A549 (cell line): Measurements from ENCODE around the gene PCNX2. TPM values are rescaled to one million over a fixed set of nuclear protein-coding genes. Genes with fewer than 3 reads are reported as not detected.

Experiments used
- ATAC-seq, 2 experiments: fragments of 200-7000 bp in 1 of 2; fragments of >200 bp in 1 of 2; cut with Nextera tagmentation in 1 of 2; cut with Tn5 transposase in 1 of 2; 3 replicates each; pipeline versions ENCODE4 v1.8.0 to v1.9.1; 2018 to 2020; ENCODE audit warnings: mild to moderate bottlenecking in 1 of 2, moderate library complexity in 1 of 2
- CTCF ChIA-PET: fragments of 300-600 bp; sonication (Branson Sonifier 250); formaldehyde crosslinking; extraction: SDS; loops from one replicate; lab custom pipeline; 2021; ENCODE audit warnings: antibody characterized with exemption, inconsistent platforms; lab: Yijun Ruan, JAX
- POLR2A ChIA-PET: fragments of 350-600 bp; formaldehyde crosslinking; extraction: SDS; loops from one replicate; lab custom pipeline; 2021; ENCODE audit warnings: antibody characterized with exemption, inconsistent platforms; lab: Yijun Ruan, JAX
- DNase-seq, 2 experiments: peaks; one replicate each; pipeline versions ENCODE4 v3.0.0 to v3.0.0-alpha.2; 2011 to 2016; ENCODE audit warnings: low read depth in 1 of 2, low spot score in 1 of 2
- FAIRE-seq: peaks from 2 replicates; lab custom pipeline; 2011; peaks lifted over from hg19 to GRCh38; lab: Jason Lieb, UNC
- H3K27ac ChIP-seq, 2 experiments: fragments of >200 bp; sonication (Bioruptor Twin); formaldehyde crosslinking; 3 replicates each; pipeline ENCODE4 v1.5.1; 2016 to 2017
- H3K4me1 ChIP-seq: fragments of >200 bp; sonication (Bioruptor Twin); formaldehyde crosslinking; 3 replicates; pipeline ENCODE4 v1.6.1; 2016
- H3K4me2 ChIP-seq: fragments of >200 bp; sonication (Bioruptor Twin); formaldehyde crosslinking; 3 replicates; pipeline ENCODE4 v1.6.1; 2016
- H3K4me3 ChIP-seq: fragments of >200 bp; sonication (Bioruptor Twin); formaldehyde crosslinking; 3 replicates; pipeline ENCODE4 v1.5.1; 2016
- H3K9me3 ChIP-seq: fragments of >200 bp; sonication (Bioruptor Twin); formaldehyde crosslinking; 3 replicates; pipeline ENCODE4 v1.6.1; 2016
- BHLHE40 ChIP-seq: IDR thresholded peaks from 2 replicates; pipeline ENCODE4 v1.6.1; 2012; ENCODE audit warnings: low read depth, low read length, inconsistent platforms
- CEBPB ChIP-seq, 2 experiments: fragments of >200 bp in 1 of 2; sonication (Bioruptor Twin) in 1 of 2; formaldehyde crosslinking in 1 of 2; IDR thresholded peaks; 2 replicates each; pipeline ENCODE4 v1.6.1; 2012 to 2016
- CHD4 ChIP-seq: fragments of 200-600 bp; sonication (generic); IDR thresholded peaks from 2 replicates; pipeline ENCODE4 v1.6.1; 2016; ENCODE audit warnings: antibody characterized with exemption, mild to moderate bottlenecking, borderline replicate concordance
- EHMT2 ChIP-seq: fragments of 200-600 bp; sonication (generic); IDR thresholded peaks from 2 replicates; pipeline ENCODE4 v1.6.1; 2016; ENCODE audit warnings: antibody characterized with exemption, low read depth, mild to moderate bottlenecking, moderate library complexity
- EP300 ChIP-seq, 2 experiments: fragments of >200 bp; sonication (Bioruptor Twin); formaldehyde crosslinking; IDR thresholded peaks; 2 replicates in 1 of 2; 3 replicates in 1 of 2; pipeline ENCODE4 v1.6.1; 2016 to 2017
- FOXS1 ChIP-seq: fragments of 250-450 bp; sonication (Bioruptor Pico); IDR thresholded peaks from 2 replicates; pipeline ENCODE4 v1.5.0; 2020; ENCODE audit warnings: mild to moderate bottlenecking, moderate library complexity
- GATA3 ChIP-seq: IDR thresholded peaks from 2 replicates; pipeline ENCODE4 v1.6.1; 2012; ENCODE audit warnings: borderline replicate concordance
- HMGXB4 ChIP-seq: fragments of 250-450 bp; sonication (Bioruptor Pico); IDR thresholded peaks from 2 replicates; pipeline ENCODE4 v1.5.0; 2021; ENCODE audit warnings: mild to moderate bottlenecking, moderate library complexity, borderline replicate concordance
- HOXA7 ChIP-seq: fragments of 250-450 bp; sonication (Bioruptor Pico); IDR thresholded peaks from 2 replicates; pipeline ENCODE4 v1.5.0; 2020; ENCODE audit warnings: mild to moderate bottlenecking, moderate library complexity
- HOXB13 ChIP-seq: fragments of 250-450 bp; sonication (Bioruptor Pico); IDR thresholded peaks from 2 replicates; pipeline ENCODE4 v1.5.0; 2020; ENCODE audit warnings: low read depth, mild to moderate bottlenecking, moderate library complexity
- JUNB ChIP-seq: fragments of >200 bp; sonication (Bioruptor Twin); formaldehyde crosslinking; IDR thresholded peaks from 2 replicates; pipeline ENCODE4 v1.6.1; 2016
- KDM5A ChIP-seq: fragments of 200-600 bp; sonication (generic); IDR thresholded peaks from 2 replicates; pipeline ENCODE4 v1.6.1; 2016; ENCODE audit warnings: antibody characterized with exemption, mild to moderate bottlenecking
- MAFK ChIP-seq: fragments of 450-650 bp; IDR thresholded peaks from 2 replicates; pipeline ENCODE4 v1.6.1; 2014; ENCODE audit not compliant: partially characterized antibody
- MAZ ChIP-seq: fragments of 150-350 bp; IDR thresholded peaks from 2 replicates; pipeline ENCODE4 v1.6.1; 2014; ENCODE audit warnings: antibody characterized with exemption, low read depth, low read length, borderline replicate concordance
- NR3C1 ChIP-seq: fragments of >200 bp; sonication (Bioruptor Twin); formaldehyde crosslinking; IDR thresholded peaks from 3 replicates; pipeline ENCODE4 v1.6.1; 2017
- POLR2AphosphoS2 ChIP-seq: conservative IDR thresholded peaks from 2 replicates; pipeline ENCODE4 v1.6.1; 2012; ENCODE audit warnings: low read length, improper control_type of control experiment, inconsistent platforms
- RAD21 ChIP-seq, 2 experiments: fragments of >200 bp in 1 of 2; sonication (Bioruptor Twin) in 1 of 2; formaldehyde crosslinking in 1 of 2; IDR thresholded peaks in 1 of 2; conservative IDR thresholded peaks in 1 of 2; 2 replicates in 1 of 2; 3 replicates in 1 of 2; pipeline ENCODE4 v1.6.1; 2012 to 2018; ENCODE audit warnings: inconsistent platforms in 1 of 2
- RCOR1 ChIP-seq: fragments of 150-350 bp; IDR thresholded peaks from 2 replicates; pipeline ENCODE4 v1.6.1; 2014; ENCODE audit warnings: antibody characterized with exemption, low read length, low read depth
- REST ChIP-seq: fragments of 200-600 bp; sonication (generic); IDR thresholded peaks from 2 replicates; pipeline ENCODE4 v1.6.1; 2016; ENCODE audit warnings: antibody characterized with exemption, mild to moderate bottlenecking, moderate library complexity
- RFX5 ChIP-seq: fragments of 450-650 bp; IDR thresholded peaks from 2 replicates; pipeline ENCODE4 v1.7.1; 2014; ENCODE audit warnings: antibody characterized with exemption, mild to moderate bottlenecking, moderate library complexity
- RNF2 ChIP-seq: fragments of 200-600 bp; sonication (generic); IDR thresholded peaks from 2 replicates; pipeline ENCODE4 v1.6.1; 2016; ENCODE audit warnings: low read depth, mild to moderate bottlenecking, antibody characterized with exemption, moderate library complexity, borderline replicate concordance
- SMC3 ChIP-seq: fragments of >200 bp; sonication (Bioruptor Twin); formaldehyde crosslinking; IDR thresholded peaks from 3 replicates; pipeline ENCODE4 v1.6.1; 2018; ENCODE audit warnings: inconsistent platforms
- TFCP2L1 ChIP-seq: fragments of 250-450 bp; sonication (Bioruptor Pico); IDR thresholded peaks from 2 replicates; pipeline ENCODE4 v1.5.0; 2021; ENCODE audit warnings: mild to moderate bottlenecking
- USF2 ChIP-seq: fragments of 450-650 bp; IDR thresholded peaks from 2 replicates; pipeline ENCODE4 v1.6.1; 2014; ENCODE audit warnings: antibody characterized with exemption
- ZFP36 ChIP-seq: fragments of 450-650 bp; IDR thresholded peaks from 2 replicates; pipeline ENCODE4 v1.6.1; 2014; ENCODE audit warnings: borderline replicate concordance; ENCODE audit not compliant: partially characterized antibody
- WGBS: methylation state at CpG from one replicate; pipeline ENCODE4 v1.1.6; 2017; ENCODE audit errors: missing lambda C conversion rate; 5-methylcytosine and 5-hydroxymethylcytosine counted together
- polyA plus RNA-seq, 4 experiments: library from polyadenylated mRNA; depleted of rRNA in 3 of 4; stranded (reverse); fragments of >200 nt; fragmentation: RNase III in 1 of 4; extraction: RNeasy Plus Mini Kit Qiagen cat#74134 plus additional on column Dnase treatment in 1 of 4; gene quantifications; 2 replicates in 3 of 4; 3 replicates in 1 of 4; pipeline ENCODE4 v1.2.3, GENCODE V29; 2011 to 2017

Gene PCNX2
- polyA plus RNA-seq, 2 of the 4 experiments (the other 2 are of a cell fraction), result 8.8 to 27.2 TPM

DNA sequence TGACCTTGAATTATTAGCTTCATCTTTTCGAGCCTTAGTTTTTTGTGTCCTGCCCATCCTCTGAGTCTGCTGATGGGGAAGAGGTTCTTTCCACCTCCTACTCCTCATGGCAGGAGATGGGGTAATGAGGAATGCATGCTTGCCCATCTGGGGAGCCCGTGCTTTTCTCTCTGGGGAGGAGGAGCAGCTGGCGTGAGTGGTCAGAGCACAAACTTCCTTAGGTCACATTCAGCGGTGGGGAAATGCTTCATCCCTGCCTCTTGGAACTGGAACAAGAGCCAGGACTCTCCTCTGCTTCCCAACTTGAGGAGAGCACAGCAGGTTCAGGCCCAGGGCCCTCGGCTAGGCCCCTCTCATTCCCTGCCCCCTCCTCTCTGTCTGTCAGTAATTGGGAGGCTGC lies 155.0 kb downstream of the PCNX2 start:
- Histone ChIP-seq H3K4me1 (peaks cover 14% of the 10 kb centered on the region; the same call in 1 of the 3 replicates), H3K9me3 (no peaks in the 10 kb centered on the region), H3K27ac (no peak overlapping the region), H3K4me3 (no peak overlapping the region), H3K4me2 (no peak overlapping the region)
- ChIA-PET CTCF (interaction anchor here (1.1 kb wide), 1 partner anchor 13 kb away, joined by 3 read pairs; no protein-coding TSS in a partner anchor), POLR2A (no interaction called here)
- DNase-seq, result no peak
- ATAC-seq, result no peak
- WGBS, result 95% methylated on average over 5 of the region's 5 CpGs
- TF ChIP-seq BHLHE40, result no peak
- no peak for TF ChIP-seq RFX5
- no peak for TF ChIP-seq RCOR1
- no peak for TF ChIP-seq USF2
- TF ChIP-seq GATA3, result no peak
- no peak for TF ChIP-seq EP300 (IDR thresholded peaks at IDR 0.05)
- TF ChIP-seq MAFK, result no peak
- TF ChIP-seq HOXB13 (CRISPR knock-in tag), result no peak
- no peak for FAIRE-seq

GRCh38 chr1:233138788-233139585 lies 156.5 kb downstream of the PCNX2 start:
- ChIA-PET CTCF (interaction anchor here (1.1 kb wide), 1 partner anchor 11 kb away, joined by 3 read pairs; no protein-coding TSS in a partner anchor), POLR2A (no interaction called here)
- no peaks in the 10 kb centered on the region for H3K9me3 ChIP-seq
- no peak overlapping the region for H3K4me2 ChIP-seq
- TF ChIP-seq CEBPB (IDR thresholded peaks at IDR 0.05), result no peak
- TF ChIP-seq EHMT2, result no peak
- TF ChIP-seq FOXS1, result no peak
- TF ChIP-seq BHLHE40, result no peak
- H3K4me3 ChIP-seq, result no peak overlapping the region
- DNase-seq (no peak), FAIRE-seq (peak; percentile 32), ATAC-seq (no peak)
- H3K27ac ChIP-seq, result no peak overlapping the region
- 0 out of 3 replicates have a peak, but pooled peaks cover 3% of the 10 kb centered on the region for H3K4me1 ChIP-seq
- WGBS, result 81% methylated on average over 4 of the region's 4 CpGs

DNA sequence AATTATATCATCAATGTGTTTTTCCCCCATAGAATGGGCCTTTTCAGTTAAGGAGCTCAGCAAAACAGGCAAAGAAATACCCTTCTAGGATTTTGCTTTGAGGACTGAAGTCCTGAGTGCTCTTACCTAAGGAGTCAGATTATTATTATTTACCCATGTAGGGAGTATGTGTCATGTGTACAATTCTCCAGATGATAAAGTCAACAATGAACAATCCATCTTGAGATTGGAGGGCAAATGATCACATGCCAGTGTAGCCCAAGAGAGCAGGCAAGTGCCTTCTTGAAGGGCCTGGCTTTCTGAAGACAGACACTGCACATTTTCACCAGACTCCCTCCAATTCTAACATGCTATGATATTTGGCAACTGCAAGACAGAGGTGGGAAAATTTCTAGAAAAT lies 159.7 kb downstream of the PCNX2 start:
- FAIRE-seq (no peak), ATAC-seq (no peak), DNase-seq (peak in 1 of 2 experiments; percentile 8)
- TF ChIP-seq MAZ, result no peak
- no peak for TF ChIP-seq ZFP36
- TF ChIP-seq HOXA7 (CRISPR knock-in tag), result no peak
- TF ChIP-seq SMC3, result no peak
- TF ChIP-seq RAD21 (conservative IDR thresholded peaks at IDR 0.05 in 1 of 2, IDR thresholded peaks at IDR 0.05 in 1 of 2), result no peak
- no peak for TF ChIP-seq NR3C1
- TF ChIP-seq RNF2, result no peak
- no peak for TF ChIP-seq JUNB
- no peak for TF ChIP-seq TFCP2L1 (CRISPR knock-in tag)
- no peak for TF ChIP-seq POLR2AphosphoS2
- no peak overlapping the region for H3K4me3 ChIP-seq
- H3K27ac ChIP-seq, result no peak overlapping the region
- H3K4me1 ChIP-seq, result 0 out of 3 replicates have a peak, but pooled peaks cover 9% of the 10 kb centered on the region
- H3K4me2 ChIP-seq, result no peak overlapping the region
- ChIA-PET CTCF (no interaction called here), POLR2A (no interaction called here)
- H3K9me3 ChIP-seq, result no peaks in the 10 kb centered on the region

DNA sequence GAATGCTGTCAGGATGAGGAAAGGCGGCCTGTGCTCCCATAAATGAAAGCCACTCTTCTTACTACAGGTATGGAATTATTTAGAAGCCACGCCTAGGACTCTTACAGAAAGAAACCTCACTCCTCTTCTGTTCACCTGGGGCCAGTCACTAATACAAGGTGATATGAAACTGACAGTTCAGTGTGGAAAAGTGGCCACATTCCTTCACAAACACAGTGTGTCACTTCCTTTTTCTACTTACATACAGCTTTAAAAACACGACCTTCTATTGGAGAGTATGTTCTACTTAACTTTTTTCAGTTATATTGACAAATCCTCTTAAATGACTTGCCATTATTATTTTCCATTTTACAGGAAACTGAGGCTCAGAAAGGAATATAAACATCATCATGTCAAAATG lies 163.1 kb downstream of the PCNX2 start:
- ATAC-seq (no peak), DNase-seq (no peak), FAIRE-seq (no peak)
- POLR2A ChIA-PET, result no interaction called here
- no peak overlapping the region for H3K4me3 ChIP-seq
- CTCF ChIA-PET, result no interaction called here
- H3K4me1 ChIP-seq, result 0 out of 3 replicates have a peak, but pooled peaks cover 9% of the 10 kb centered on the region
- H3K27ac ChIP-seq, result no peak overlapping the region; a peak in 1 of 6 replicates
- no peaks in the 10 kb centered on the region for H3K9me3 ChIP-seq
- H3K4me2 ChIP-seq, result no peak overlapping the region
- WGBS, result 87% methylated on average over 3 of the region's 3 CpGs
- no peak for TF ChIP-seq BHLHE40
- no peak for TF ChIP-seq HMGXB4 (CRISPR knock-in tag)
- no peak for TF ChIP-seq REST
- no peak for TF ChIP-seq KDM5A
- TF ChIP-seq NR3C1, result no peak
- TF ChIP-seq CHD4, result no peak
- TF ChIP-seq SMC3, result no peak
